GM19238 (cell line): Measurements from ENCODE around the gene KRTAP5-4.
"Not testable (repeated sequence)": the region's sequence is repeated elsewhere in the genome, so short reads cannot be mapped to it uniquely, and the experiment has no call there.

Source experiments
- DNase-seq: peaks from one replicate; pipeline ENCODE4 v3.0.0; 2011; ENCODE audit warnings: low spot score; ENCODE audit not compliant: insufficient read length

The KRTAP5-4 gene

DNA sequence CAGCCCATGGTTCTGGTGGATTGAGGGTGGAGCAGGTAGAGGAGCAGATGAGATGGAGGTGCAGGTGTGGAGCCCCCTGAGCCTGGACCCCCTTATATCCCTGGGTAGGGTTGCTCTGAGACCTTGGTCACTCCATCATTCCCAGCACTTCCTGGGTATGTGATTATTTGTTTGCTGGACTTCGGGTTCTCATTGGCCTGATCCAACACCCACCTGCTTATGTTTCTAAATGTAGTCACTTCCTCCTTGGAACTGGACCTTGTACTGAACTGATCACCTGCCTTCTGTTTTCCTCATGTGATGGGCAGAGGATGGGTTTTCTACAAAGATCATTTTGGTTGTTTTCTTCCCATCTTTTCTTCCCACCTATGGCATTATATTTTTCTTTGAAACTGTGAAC, at the start of gene KRTAP5-4:
Gene KRTAP5-4 (minus strand): TSS at position 53 of the 400 bp plus-strand sequence. CDS start 45 bp downstream, at position 8.
- no peak for DNase-seq

- no peak for DNase-seq
Observed at GRCh38 chr11:1671658-1672057, 49.7 kb upstream of the KRTAP5-4 start.

- no peak for DNase-seq
Observed at GRCh38 chr11:1670905-1671371, 49.0 kb upstream of the KRTAP5-4 start.

GRCh38 chr11:1670457-1670856, 48.5 kb upstream of the KRTAP5-4 start:
- DNase-seq = not testable (repeated sequence)

DNA sequence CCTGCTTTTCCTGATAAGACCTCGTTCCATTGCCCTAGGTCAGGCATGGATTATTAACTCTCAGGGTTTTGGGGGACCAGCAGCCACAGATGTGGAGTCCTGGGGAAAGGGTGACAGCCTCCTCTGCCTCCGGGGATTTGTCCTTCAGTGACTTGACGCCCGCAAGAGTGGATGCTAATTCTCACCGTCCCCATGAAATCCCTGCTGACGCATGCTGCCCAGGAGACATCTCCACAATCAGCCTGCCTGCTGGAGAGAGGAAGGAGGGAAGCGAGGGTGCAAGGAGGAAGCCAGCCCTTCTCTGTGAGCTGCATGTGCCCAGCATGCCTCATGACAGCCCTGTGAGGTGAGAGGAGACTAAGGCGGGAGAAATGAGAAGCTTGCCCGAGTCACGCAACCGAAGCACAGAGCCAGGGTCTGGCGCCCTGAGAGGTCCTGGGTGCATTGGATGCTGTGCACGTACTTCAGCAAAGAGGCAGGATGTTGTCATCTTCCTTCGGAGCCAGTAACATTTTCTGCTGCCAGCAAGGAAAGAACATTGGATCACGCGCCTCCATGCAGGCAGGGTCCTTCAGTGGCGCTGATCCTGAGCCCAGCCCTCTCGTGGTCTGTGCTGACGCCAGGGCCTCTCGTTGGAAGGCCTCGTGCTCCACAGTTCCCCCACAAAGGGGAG, 47.7 kb upstream of the KRTAP5-4 start:
- no peak for DNase-seq

- no peak for DNase-seq
Observed at GRCh38 chr11:1668911-1669473, 47.1 kb upstream of the KRTAP5-4 start.

- no peak for DNase-seq
Observed at GRCh38 chr11:1667906-1668305, 46.0 kb upstream of the KRTAP5-4 start.

- DNase-seq = no peak
Observed at GRCh38 chr11:1667121-1667850, 45.3 kb upstream of the KRTAP5-4 start.

GRCh38 chr11:1665313-1665712, 43.4 kb upstream of the KRTAP5-4 start:
- no peak for DNase-seq

DNA sequence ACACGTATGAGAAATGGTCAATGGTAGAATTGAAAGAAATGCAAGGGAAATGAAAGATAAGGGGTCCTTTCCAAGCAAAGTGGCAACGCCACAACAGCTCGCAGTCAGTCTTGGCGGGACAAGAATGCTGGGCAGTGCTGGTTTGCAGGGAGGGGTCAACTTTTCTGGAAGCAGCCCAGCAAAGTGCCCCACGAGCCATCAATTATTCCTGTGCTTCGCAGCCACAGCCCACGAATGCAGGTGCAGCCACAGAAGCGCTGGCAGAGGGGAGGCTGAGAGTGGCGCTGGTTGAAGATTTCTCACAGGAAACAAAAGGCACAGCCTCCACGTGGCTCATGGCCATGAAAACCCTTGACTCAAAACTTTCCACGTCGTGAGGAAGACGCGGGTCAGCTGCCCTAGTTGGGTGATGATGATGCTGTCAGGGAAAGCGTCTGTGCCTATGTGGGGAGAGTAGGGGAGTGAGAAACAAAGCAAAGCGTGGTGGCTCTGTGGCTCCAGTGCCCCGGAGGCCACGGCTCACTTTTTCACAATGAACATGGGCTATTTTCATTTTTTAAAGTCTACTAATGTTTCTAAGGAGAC, 40.9 kb upstream of the KRTAP5-4 start:
- not testable (repeated sequence) for DNase-seq

DNA sequence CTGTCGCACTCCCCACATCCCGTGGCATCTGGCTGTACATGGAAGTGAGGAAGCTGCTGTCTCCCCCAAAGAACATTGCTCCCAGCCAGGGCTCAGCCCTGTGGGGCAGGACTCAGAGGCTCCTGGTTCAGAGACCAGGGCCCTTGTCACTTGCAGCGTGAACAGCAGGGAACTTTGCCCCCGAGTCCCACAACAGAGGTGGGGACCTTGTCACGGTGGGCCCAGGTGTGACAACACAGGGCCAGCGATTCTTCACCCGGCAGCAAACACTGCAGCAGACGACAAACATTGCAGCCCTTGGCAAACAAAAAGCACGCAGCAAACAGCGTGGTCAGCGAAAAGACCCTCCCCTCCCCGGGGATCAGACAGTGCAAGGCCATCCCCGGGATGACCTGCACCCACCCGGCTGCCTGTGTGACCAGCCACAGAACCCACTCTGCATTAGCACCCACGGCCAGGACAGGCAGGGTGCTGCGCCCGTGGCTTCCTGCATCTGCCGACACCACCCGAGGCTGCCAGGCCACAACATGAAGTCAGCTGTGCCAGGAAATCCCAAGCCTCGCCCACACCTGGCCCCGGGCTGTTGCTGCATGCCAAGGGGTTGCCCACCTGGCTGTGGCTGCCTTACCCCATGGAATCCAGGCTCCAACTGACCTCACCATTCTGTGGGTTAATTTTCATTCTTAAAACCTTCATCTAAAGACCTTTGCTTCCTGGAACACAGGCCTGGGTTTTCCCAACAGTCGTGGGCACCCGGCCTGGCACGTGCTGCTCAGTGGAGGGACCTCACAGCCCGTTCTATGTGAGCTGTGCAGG, 39.7 kb upstream of the KRTAP5-4 start:
- not testable (repeated sequence) for DNase-seq

DNA sequence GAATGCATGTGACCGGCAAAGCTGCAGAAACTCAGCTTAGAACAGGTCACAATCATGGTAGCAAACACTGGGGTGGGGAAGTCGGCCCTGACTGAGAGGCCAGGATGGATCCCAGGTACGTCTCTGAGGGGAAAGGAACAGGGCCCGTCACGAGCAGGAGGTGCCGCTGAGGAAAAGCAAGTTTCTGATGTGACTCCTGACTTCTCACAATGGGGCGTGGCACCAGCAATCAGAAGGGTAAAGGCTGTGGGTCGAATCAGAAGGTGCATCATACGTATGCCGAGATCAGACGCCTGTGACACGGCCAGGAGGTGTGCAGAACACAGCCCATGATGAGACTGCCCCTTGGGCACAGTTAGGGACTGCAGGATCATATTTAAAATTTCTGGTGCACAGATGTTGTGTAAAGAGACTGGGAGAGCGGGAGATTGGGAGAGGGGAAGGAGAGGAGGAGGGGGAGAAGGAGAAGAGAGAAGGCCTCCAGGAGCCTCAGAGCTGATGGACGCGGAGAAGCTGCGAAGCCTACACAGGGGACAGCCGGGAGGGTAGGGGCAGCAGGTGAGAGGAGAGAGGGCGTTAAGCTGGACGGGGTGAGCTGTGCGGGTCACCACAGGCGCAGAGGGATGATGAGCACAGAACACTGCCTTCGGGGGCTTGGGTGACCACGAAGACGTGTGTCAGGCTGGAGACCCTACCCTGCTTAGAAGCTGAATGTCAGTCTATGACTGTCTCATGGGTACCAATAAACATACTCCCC, 38.4 kb upstream of the KRTAP5-4 start:
- no peak for DNase-seq

- DNase-seq = no peak
Observed at GRCh38 chr11:1659506-1659905, 37.6 kb upstream of the KRTAP5-4 start.

GRCh38 chr11:1656670-1657069, 34.7 kb upstream of the KRTAP5-4 start:
- no peak for DNase-seq

- DNase-seq = no peak
Observed at GRCh38 chr11:1656061-1656441, 34.1 kb upstream of the KRTAP5-4 start.

DNA sequence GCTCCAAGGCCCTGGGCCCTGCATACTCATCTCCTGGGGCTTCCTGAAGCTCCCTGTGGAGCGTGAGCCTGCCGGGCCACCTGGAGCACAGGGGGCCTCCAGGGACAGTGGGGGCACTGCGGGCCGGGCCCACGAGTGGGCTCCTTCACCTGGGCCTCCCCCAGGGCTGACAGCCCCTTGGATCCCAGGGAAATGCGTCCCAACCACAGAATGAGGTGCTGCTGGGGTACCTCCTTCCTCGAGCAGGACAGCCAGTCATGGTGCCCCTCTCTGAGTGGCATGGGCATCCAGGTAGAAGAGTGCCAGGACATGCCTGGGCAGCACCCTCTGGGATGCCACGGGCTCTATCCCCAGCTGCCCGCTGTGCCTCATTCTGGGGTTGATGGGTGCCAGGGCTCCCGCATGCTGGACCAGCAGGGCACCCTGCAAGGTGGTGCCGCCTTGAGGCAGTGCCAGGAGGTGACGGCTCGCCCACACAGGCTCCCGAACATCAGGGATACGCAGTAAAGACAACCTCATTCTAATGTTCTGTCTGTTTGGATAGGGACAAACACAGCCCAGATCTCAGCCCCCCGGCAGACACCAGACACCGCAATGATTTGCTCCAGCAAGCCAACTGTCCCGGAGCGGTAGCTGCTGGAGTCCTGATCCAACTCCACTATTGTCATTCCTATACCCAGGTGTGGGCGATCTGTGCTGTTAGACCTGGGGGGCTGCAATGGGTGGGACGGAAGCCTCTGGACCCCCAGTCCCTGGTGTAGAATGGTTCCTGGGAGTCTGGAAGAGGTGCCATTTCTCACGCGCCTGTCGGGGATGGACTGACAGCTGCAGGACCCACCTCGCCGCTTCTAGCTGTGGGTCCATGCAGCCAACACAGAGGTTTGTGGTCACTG, 33.5 kb upstream of the KRTAP5-4 start:
- no peak for DNase-seq

GRCh38 chr11:1654388-1655167, 32.6 kb upstream of the KRTAP5-4 start:
- DNase-seq = no peak

- DNase-seq = no peak
Observed at GRCh38 chr11:1653541-1654387, 31.8 kb upstream of the KRTAP5-4 start.
